ENCODE measurements around the gene ATP6V1C2. TPM values are rescaled to one million over a fixed set of nuclear protein-coding genes. Genes with fewer than 3 reads are reported as not detected.
"Not testable (repeated sequence)": the region's sequence is repeated elsewhere in the genome, so short reads cannot be mapped to it uniquely, and the experiment has no call there.

The ATP6V1C2 gene
- total RNA-seq, 1 donor from 2014 or later, result 0.72 TPM

- DNase-seq (ENCODE audit: low spot score), result no peak
Observed at GRCh38 chr2:10768063-10768507, 46.7 kb downstream of the ATP6V1C2 start.

- no peak for DNase-seq (ENCODE audit: low spot score)
Observed at GRCh38 chr2:10770956-10771750, 49.7 kb downstream of the ATP6V1C2 start.

- no peak for DNase-seq (ENCODE audit: low spot score)
Observed at GRCh38 chr2:10771786-10772185, 50.4 kb downstream of the ATP6V1C2 start.

- no peak for DNase-seq (ENCODE audit: low spot score)
Observed at GRCh38 chr2:10772201-10772867, 50.9 kb downstream of the ATP6V1C2 start.

GRCh38 chr2:10772868-10773215 is 51.4 kb downstream of the ATP6V1C2 start:
- no peak for DNase-seq (ENCODE audit: low spot score)

- DNase-seq (ENCODE audit: low spot score), result no peak
Observed at GRCh38 chr2:10773821-10774341, 52.5 kb downstream of the ATP6V1C2 start.

GRCh38 chr2:10774394-10774793 is 53.0 kb downstream of the ATP6V1C2 start:
- peak; percentile 54 for DNase-seq (ENCODE audit: low spot score)

GRCh38 chr2:10775021-10775780 is 53.8 kb downstream of the ATP6V1C2 start:
- DNase-seq (ENCODE audit: low spot score), result peak; percentile 11

GRCh38 chr2:10775831-10776230 is 54.4 kb downstream of the ATP6V1C2 start:
- DNase-seq (ENCODE audit: low spot score), result no peak

GRCh38 chr2:10776231-10776977 is 55.0 kb downstream of the ATP6V1C2 start:
- DNase-seq (ENCODE audit: low spot score), result no peak

GRCh38 chr2:10777111-10777841 is 55.8 kb downstream of the ATP6V1C2 start:
- no peak for DNase-seq (ENCODE audit: low spot score)

GRCh38 chr2:10777842-10778723 is 56.7 kb downstream of the ATP6V1C2 start:
- no peak for DNase-seq (ENCODE audit: low spot score)

- DNase-seq (ENCODE audit: low spot score), result no peak
Observed at GRCh38 chr2:10778724-10779115, 57.3 kb downstream of the ATP6V1C2 start.

- DNase-seq (ENCODE audit: low spot score), result no peak
Observed at GRCh38 chr2:10779776-10780490, 58.5 kb downstream of the ATP6V1C2 start.

- DNase-seq (ENCODE audit: low spot score), result no peak
Observed at GRCh38 chr2:10780491-10780820, 59.0 kb downstream of the ATP6V1C2 start.

GRCh38 chr2:10780821-10781220 is 59.4 kb downstream of the ATP6V1C2 start:
- DNase-seq (ENCODE audit: low spot score), result not testable (repeated sequence)

- DNase-seq (ENCODE audit: low spot score), result peak; percentile 33
Observed at GRCh38 chr2:10781746-10782145, 60.3 kb downstream of the ATP6V1C2 start.

GRCh38 chr2:10783421-10783820 is 62.0 kb downstream of the ATP6V1C2 start:
- no peak for DNase-seq (ENCODE audit: low spot score)

- no peak for DNase-seq (ENCODE audit: low spot score)
Observed at GRCh38 chr2:10784719-10785118, 63.3 kb downstream of the ATP6V1C2 start.

Data from umbilical cord (tissue), 2 donors.